ENCODE measurements around the gene HLA-DPA1. TPM values are rescaled to one million over a fixed set of nuclear protein-coding genes. Genes with fewer than 3 reads are reported as not detected.
"Not testable (repeated sequence)": the region's sequence is repeated elsewhere in the genome, so short reads cannot be mapped to it uniquely, and the experiment has no call there.

The HLA-DPA1 gene
- total RNA-seq, 1 experiment from 2014 or later = not detected

DNA sequence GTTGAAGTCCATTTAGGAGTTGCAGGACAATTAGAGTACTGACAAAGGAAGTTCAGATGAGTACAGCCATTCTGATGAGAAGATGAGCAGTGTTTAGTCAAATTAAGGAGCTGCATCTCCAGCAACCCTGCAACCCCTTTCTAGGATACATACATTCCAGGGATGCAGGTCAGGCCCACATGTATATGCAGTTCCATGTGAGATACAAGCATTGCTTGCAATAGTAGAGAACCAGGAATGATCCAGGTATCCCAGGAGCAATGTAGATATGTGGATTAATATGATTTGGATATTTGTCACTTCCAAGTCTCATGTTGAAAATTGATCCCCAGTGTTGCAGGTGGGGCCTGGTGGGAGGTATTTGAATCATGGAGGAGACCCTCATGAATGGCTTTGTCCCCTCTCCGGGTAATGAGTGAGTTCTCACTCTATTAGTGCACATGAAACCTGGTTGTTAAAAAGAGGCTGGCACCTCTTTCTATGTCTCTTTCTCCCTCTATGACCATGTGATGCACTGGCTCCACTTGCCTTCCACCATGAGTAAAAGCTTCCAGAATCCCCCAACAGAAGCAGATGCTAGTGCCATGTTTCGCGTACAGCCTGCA, 6.4 kb downstream of the HLA-DPA1 start:
- no peak overlapping the region for H3K4me3 ChIP-seq
- H3K27me3 ChIP-seq (replicated peaks) = peaks cover 43% of the 10 kb centered on the region
- no peak overlapping the region for H3K27ac ChIP-seq
- no peaks in the 10 kb centered on the region for H3K36me3 ChIP-seq
- no peaks in the 10 kb centered on the region for H3K9me3 ChIP-seq (replicated peaks)
- no peak for DNase-seq (ENCODE audit: low read depth in 1 of 2, low spot score in 2 of 2)
- no peaks in the 10 kb centered on the region for H3K4me1 ChIP-seq (replicated peaks)

- Histone ChIP-seq H3K27ac (no peak overlapping the region), H3K4me3 (no peak overlapping the region), H3K4me1 (replicated peaks) (no peaks in the 10 kb centered on the region), H3K27me3 (replicated peaks) (peaks cover 29% of the 10 kb centered on the region), H3K36me3 (no peaks in the 10 kb centered on the region), H3K9me3 (replicated peaks) (no peaks in the 10 kb centered on the region)
- no peak for DNase-seq (ENCODE audit: low read depth in 1 of 2, low spot score in 2 of 2)
Observed at GRCh38 chr6:33065312-33065711, 8.1 kb downstream of the HLA-DPA1 start.

GRCh38 chr6:33064723-33065122, 8.7 kb downstream of the HLA-DPA1 start:
- DNase-seq (ENCODE audit: low read depth in 1 of 2, low spot score in 2 of 2) = no peak
- Histone ChIP-seq H3K36me3 (no peaks in the 10 kb centered on the region), H3K4me3 (no peak overlapping the region), H3K9me3 (replicated peaks) (no peaks in the 10 kb centered on the region), H3K4me1 (replicated peaks) (no peaks in the 10 kb centered on the region), H3K27me3 (replicated peaks) (peaks cover 29% of the 10 kb centered on the region), H3K27ac (no peak overlapping the region)

GRCh38 chr6:33063435-33063834, 10.0 kb downstream of the HLA-DPA1 start:
- not testable (repeated sequence) for H3K27ac ChIP-seq; H3K4me3 ChIP-seq; H3K9me3 ChIP-seq (replicated peaks); DNase-seq (ENCODE audit: low read depth in 1 of 2, low spot score in 2 of 2); H3K36me3 ChIP-seq; H3K4me1 ChIP-seq (replicated peaks)
- peaks cover 30% of the 10 kb centered on the region for H3K27me3 ChIP-seq (replicated peaks)

- H3K36me3 ChIP-seq = no peaks in the 10 kb centered on the region
- no peak overlapping the region for H3K27ac ChIP-seq
- no peak for DNase-seq (ENCODE audit: low read depth in 1 of 2, low spot score in 2 of 2)
- no peaks in the 10 kb centered on the region for H3K4me1 ChIP-seq (replicated peaks)
- peaks cover 41% of the 10 kb centered on the region for H3K27me3 ChIP-seq (replicated peaks)
- no peak overlapping the region for H3K4me3 ChIP-seq
- no peaks in the 10 kb centered on the region for H3K9me3 ChIP-seq (replicated peaks)
Observed at GRCh38 chr6:33061987-33062386, 11.5 kb downstream of the HLA-DPA1 start.

DNA sequence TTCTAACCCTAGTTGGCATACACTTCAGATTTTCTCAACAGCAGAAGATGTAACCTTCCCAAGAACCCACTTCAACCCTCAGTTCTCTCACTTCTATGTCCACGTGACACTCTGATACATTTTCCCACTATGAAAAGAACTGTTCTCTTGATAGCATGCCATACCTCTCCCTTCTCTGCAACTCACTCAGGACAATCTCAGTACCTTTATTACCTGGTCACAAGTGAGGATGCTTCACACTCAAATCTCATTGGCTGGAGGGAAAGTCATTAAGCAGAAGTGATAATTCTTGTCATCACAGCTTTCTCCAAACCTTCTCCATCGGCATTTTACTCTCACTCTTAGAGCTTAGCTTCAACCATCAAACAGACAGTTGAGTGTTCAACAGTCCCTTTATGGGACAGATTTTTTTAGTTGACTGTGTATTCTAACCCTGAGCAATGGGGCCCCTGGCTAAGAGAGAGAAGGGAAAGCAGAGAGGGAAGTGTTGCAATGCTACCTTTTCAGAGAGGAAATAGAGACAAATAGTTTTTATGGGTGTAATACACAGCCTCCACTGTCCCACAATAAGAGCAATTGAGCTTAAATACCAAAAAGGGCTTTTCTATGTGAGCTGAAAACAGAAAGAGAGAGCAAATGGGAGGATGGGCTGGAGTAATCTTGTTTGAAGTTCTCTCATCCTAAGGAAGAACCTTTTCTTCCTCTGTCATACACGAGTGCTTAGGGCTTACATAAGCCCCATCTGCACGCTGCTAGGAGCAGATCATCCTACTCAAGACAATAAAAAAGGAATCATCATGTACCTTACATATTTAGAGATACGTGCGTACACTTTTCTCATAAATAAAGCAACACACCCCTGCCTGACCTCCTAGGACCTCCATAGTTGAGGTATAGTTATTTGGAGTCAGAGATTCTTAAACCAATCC, 16.0 kb downstream of the HLA-DPA1 start:
- no peaks in the 10 kb centered on the region for H3K4me1 ChIP-seq (replicated peaks)
- H3K27ac ChIP-seq = no peak overlapping the region
- H3K36me3 ChIP-seq = no peaks in the 10 kb centered on the region
- no peak overlapping the region for H3K4me3 ChIP-seq
- H3K27me3 ChIP-seq (replicated peaks) = peaks cover 17% of the 10 kb centered on the region
- no peak for DNase-seq (ENCODE audit: low read depth in 1 of 2, low spot score in 2 of 2)
- H3K9me3 ChIP-seq (replicated peaks) = no peaks in the 10 kb centered on the region

DNA sequence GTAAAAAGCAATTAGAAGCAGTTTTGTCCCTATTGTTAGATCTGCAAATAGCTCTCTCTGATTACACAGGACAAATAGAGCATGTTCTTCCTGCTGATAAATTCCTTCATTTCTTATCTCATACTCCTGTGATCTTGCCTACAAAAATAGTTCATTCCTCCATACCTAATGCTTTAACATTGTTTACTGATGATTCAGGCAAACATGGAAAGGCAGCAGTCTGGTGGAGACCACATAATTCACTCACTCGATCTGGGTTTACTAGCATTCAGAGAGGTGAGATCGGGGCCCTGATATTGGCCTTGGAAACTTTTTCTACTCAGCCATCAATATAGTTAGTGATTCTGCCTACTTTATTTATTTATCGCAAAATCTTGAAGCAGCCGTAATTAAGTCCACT, 20.2 kb downstream of the HLA-DPA1 start:
- Histone ChIP-seq H3K4me1 (replicated peaks) (no peaks in the 10 kb centered on the region), H3K27ac (no peak overlapping the region), H3K9me3 (replicated peaks) (no peaks in the 10 kb centered on the region), H3K27me3 (replicated peaks) (peaks cover 25% of the 10 kb centered on the region), H3K4me3 (no peak overlapping the region), H3K36me3 (no peaks in the 10 kb centered on the region)
- no peak for DNase-seq (ENCODE audit: low read depth in 1 of 2, low spot score in 2 of 2)

- DNase-seq (ENCODE audit: low read depth in 1 of 2, low spot score in 2 of 2) = no peak
- Histone ChIP-seq H3K27ac (no peak overlapping the region), H3K4me3 (no peak overlapping the region), H3K4me1 (replicated peaks) (no peaks in the 10 kb centered on the region), H3K9me3 (replicated peaks) (no peaks in the 10 kb centered on the region), H3K27me3 (replicated peaks) (peaks cover 22% of the 10 kb centered on the region), H3K36me3 (no peaks in the 10 kb centered on the region)
Observed at GRCh38 chr6:33052627-33053026, 20.8 kb downstream of the HLA-DPA1 start.

DNA sequence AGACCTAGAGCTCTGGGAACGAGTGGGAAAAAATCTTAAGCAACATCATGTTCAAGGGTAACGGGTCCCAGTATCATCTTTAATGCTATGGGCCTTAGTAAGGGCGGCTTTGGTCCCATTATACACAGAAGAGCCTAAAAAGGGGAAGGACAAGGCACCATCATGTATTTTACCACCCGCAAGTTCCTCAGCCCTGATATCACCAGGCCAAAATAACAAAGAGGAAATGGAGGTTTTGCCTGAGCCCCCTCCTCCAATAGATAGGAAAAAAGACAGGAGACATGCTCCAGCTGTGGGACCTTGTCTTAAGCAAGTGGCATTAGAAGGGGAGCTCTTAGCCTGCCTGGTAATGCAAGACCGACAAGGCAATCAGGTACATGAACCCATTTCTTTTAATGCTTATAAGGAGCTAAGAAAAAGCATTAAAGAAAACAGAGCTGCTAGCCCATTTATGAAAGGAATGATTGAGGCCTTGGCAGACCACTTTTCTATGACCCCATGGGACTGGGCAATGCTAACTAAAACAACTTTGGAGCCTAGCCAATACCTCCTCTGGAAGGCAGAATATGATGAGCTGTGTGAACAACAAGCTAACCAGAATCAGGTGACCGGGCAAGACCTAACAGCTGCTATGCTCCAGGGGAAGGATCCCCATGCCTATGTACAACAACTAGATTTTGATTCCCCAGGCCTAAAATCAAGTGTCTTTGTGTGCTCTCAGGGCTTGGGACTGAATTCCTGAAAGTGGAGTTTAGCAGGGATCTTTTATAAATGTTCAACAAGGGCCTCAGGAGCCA, 23.2 kb downstream of the HLA-DPA1 start:
- Histone ChIP-seq H3K9me3 (replicated peaks) (no peaks in the 10 kb centered on the region), H3K4me1 (replicated peaks) (no peaks in the 10 kb centered on the region), H3K4me3 (no peak overlapping the region), H3K36me3 (no peaks in the 10 kb centered on the region), H3K27ac (no peak overlapping the region), H3K27me3 (replicated peaks) (peaks cover 23% of the 10 kb centered on the region)
- no peak for DNase-seq (ENCODE audit: low read depth in 1 of 2, low spot score in 2 of 2)

DNA sequence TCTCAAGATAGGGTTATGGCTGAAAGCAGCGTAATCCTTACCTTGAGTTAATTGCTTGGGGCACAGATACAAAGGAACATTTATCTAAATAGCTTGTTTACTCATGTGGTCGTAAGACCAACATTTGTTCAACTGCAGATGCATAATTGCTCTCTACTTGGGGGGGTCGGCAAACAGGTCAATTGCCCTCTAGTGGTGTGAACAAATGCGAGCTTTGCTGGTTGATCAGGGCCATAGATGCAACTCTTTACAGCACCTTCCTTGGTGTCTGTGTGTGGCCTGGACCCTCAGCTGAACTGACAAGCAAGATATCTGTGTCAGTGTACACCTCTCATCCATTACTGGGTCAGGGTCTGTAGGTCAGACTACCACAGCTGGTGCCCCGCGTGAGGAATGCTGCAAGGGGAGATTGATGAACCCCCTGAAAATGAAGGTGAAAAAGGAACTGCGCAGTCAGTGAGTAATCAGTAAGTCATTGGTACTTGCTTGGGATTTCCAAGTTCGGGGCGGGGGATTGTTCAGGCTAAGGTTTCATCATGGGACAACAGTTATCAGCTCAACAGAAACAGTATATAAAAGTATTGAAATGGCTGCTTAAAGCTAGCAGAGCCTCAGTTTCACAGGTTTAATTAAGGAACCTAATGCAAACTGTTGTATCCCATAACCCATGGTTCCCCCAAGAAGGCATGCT, 24.0 kb downstream of the HLA-DPA1 start:
- DNase-seq (ENCODE audit: low read depth in 1 of 2, low spot score in 2 of 2) = no peak
- peaks cover 23% of the 10 kb centered on the region for H3K27me3 ChIP-seq (replicated peaks)
- no peak overlapping the region for H3K4me3 ChIP-seq
- H3K36me3 ChIP-seq = no peaks in the 10 kb centered on the region
- H3K4me1 ChIP-seq (replicated peaks) = no peaks in the 10 kb centered on the region
- H3K27ac ChIP-seq = no peak overlapping the region
- H3K9me3 ChIP-seq (replicated peaks) = no peaks in the 10 kb centered on the region

- Histone ChIP-seq H3K9me3 (replicated peaks) (no peaks in the 10 kb centered on the region), H3K36me3 (no peaks in the 10 kb centered on the region), H3K4me1 (replicated peaks) (no peaks in the 10 kb centered on the region), H3K4me3 (no peak overlapping the region), H3K27ac (no peak overlapping the region), H3K27me3 (replicated peaks) (peaks cover 13% of the 10 kb centered on the region)
- DNase-seq (ENCODE audit: low read depth in 1 of 2, low spot score in 2 of 2) = no peak
Observed at GRCh38 chr6:33040157-33040556, 33.3 kb downstream of the HLA-DPA1 start.

DNA sequence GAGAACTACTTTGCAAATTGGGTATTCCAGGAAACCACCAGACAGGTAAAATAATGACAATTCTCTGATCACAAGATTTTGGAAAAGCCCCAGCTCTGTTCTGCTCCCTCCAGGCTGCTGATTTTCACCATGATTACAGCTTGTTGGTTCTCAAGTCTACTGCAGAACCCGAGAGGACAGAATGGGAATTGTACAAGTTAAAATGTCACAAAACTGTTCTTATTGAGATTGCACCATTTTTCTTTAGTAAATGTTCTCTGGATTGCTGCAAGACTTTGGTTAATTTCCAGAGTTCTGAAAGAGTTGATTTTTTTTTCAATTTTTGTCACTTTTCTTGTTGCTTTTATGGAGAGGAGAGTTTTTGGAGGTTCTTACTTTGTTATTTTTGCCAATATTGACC, 36.9 kb downstream of the HLA-DPA1 start:
- DNase-seq (ENCODE audit: low read depth in 1 of 2, low spot score in 2 of 2) = no peak
- H3K4me3 ChIP-seq = no peak overlapping the region
- no peaks in the 10 kb centered on the region for H3K4me1 ChIP-seq (replicated peaks)
- H3K36me3 ChIP-seq = no peaks in the 10 kb centered on the region
- no peak overlapping the region for H3K27ac ChIP-seq
- H3K9me3 ChIP-seq (replicated peaks) = no peaks in the 10 kb centered on the region
- H3K27me3 ChIP-seq (replicated peaks) = 0 out of 2 replicates have a peak, but pooled peaks cover 17% of the 10 kb centered on the region

DNA sequence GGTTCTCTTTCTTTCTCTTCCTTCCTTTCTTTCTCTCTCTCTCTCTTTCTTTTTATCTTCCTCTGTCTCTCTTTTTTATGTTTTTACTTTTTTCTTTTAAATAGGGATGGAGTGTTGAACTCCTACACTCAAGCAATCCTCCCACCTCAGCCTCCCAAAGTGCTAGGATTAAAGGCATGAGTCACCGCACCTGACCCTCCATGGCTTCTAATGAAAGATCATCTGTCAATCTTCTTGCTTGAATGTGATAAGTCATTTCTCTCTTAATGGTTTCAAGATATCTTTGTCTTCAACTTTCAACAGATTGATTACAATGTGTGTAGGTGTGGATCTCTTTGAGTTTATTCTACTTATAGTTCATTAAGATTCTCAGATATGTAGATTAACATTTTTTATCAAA, 38.9 kb downstream of the HLA-DPA1 start:
- H3K27ac ChIP-seq = no peak overlapping the region
- H3K4me1 ChIP-seq (replicated peaks) = no peaks in the 10 kb centered on the region
- no peaks in the 10 kb centered on the region for H3K9me3 ChIP-seq (replicated peaks)
- H3K4me3 ChIP-seq = no peak overlapping the region
- no peak for DNase-seq (ENCODE audit: low read depth in 1 of 2, low spot score in 2 of 2)
- H3K27me3 ChIP-seq (replicated peaks) = 0 out of 2 replicates have a peak, but pooled peaks cover 24% of the 10 kb centered on the region
- no peaks in the 10 kb centered on the region for H3K36me3 ChIP-seq
